Measurements from ENCODE around the gene GRIA1. TPM values are rescaled to one million over a fixed set of nuclear protein-coding genes. Genes with fewer than 3 reads are reported as not detected.

Gene GRIA1
- total RNA-seq, 1 donor from 2014 or later, result 21.9 TPM

DNA sequence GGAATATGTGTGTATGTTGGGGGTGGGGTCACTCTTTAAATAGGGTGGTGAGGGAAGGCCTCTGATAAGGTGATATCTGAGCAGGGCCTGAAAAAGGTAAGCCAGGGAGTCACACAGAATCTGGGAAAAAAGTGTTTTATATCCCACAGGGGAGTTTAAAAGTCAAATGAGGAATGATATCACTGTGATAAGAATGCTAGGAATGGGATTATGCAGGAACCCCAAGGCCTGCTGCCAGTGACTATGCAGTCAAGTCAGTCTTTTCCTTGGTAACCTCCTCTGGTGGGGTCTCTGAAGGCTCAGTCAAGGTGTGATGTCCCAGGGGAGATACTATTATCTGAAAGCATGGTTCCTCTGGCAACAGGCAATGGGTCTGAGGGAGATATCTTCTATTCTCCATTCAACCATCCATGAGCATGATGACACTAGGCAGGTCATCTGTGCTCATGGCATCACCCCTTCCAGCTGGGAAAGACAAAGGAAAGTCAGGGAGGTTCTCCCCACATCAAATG, 53.5 kb downstream of the GRIA1 start:
- Mint-ChIP-seq H3K4me3 (ENCODE audit: unreplicated experiment) (no peak overlapping the region), H3K36me3 (ENCODE audit: low read depth, unreplicated experiment) (no peaks in the 10 kb centered on the region), H3K27ac (ENCODE audit: unreplicated experiment) (no peak overlapping the region), H3K27me3 (ENCODE audit: unreplicated experiment) (no peaks in the 10 kb centered on the region), H3K4me1 (ENCODE audit: unreplicated experiment) (peaks cover 7% of the 10 kb centered on the region), H3K9me3 (ENCODE audit: unreplicated experiment) (no peaks in the 10 kb centered on the region)
- no peak for DNase-seq (ENCODE audit: low spot score)
- TF ChIP-seq CTCF (IDR thresholded peaks at IDR 0.05; ENCODE audit: unreplicated experiment), result no peak

GRCh38 chr5:153544706-153545105, 54.2 kb downstream of the GRIA1 start:
- no peaks in the 10 kb centered on the region for H3K27me3 Mint-ChIP-seq (ENCODE audit: unreplicated experiment)
- no peak for TF ChIP-seq CTCF (IDR thresholded peaks at IDR 0.05; ENCODE audit: unreplicated experiment)
- H3K27ac Mint-ChIP-seq (ENCODE audit: unreplicated experiment), result no peak overlapping the region
- H3K4me1 Mint-ChIP-seq (ENCODE audit: unreplicated experiment), result peaks cover 6% of the 10 kb centered on the region
- no peaks in the 10 kb centered on the region for H3K36me3 Mint-ChIP-seq (ENCODE audit: low read depth, unreplicated experiment)
- no peak for DNase-seq (ENCODE audit: low spot score)
- no peaks in the 10 kb centered on the region for H3K9me3 Mint-ChIP-seq (ENCODE audit: unreplicated experiment)
- H3K4me3 Mint-ChIP-seq (ENCODE audit: unreplicated experiment), result no peak overlapping the region

GRCh38 chr5:153546566-153546965, 56.1 kb downstream of the GRIA1 start:
- H3K27ac Mint-ChIP-seq (ENCODE audit: unreplicated experiment), result no peak overlapping the region
- no peaks in the 10 kb centered on the region for H3K27me3 Mint-ChIP-seq (ENCODE audit: unreplicated experiment)
- no peak for DNase-seq (ENCODE audit: low spot score)
- H3K4me3 Mint-ChIP-seq (ENCODE audit: unreplicated experiment), result no peak overlapping the region
- H3K36me3 Mint-ChIP-seq (ENCODE audit: low read depth, unreplicated experiment), result no peaks in the 10 kb centered on the region
- H3K9me3 Mint-ChIP-seq (ENCODE audit: unreplicated experiment), result no peaks in the 10 kb centered on the region
- no peak for TF ChIP-seq CTCF (IDR thresholded peaks at IDR 0.05; ENCODE audit: unreplicated experiment)
- H3K4me1 Mint-ChIP-seq (ENCODE audit: unreplicated experiment), result peaks cover under 1% of the 10 kb centered on the region

GRCh38 chr5:153551537-153552079, 61.1 kb downstream of the GRIA1 start:
- TF ChIP-seq CTCF (IDR thresholded peaks at IDR 0.05; ENCODE audit: unreplicated experiment), result no peak
- Mint-ChIP-seq H3K27me3 (ENCODE audit: unreplicated experiment) (no peaks in the 10 kb centered on the region), H3K27ac (ENCODE audit: unreplicated experiment) (no peak overlapping the region), H3K9me3 (ENCODE audit: unreplicated experiment) (no peaks in the 10 kb centered on the region), H3K4me1 (ENCODE audit: unreplicated experiment) (peaks cover 5% of the 10 kb centered on the region), H3K36me3 (ENCODE audit: low read depth, unreplicated experiment) (no peaks in the 10 kb centered on the region), H3K4me3 (ENCODE audit: unreplicated experiment) (no peak overlapping the region)
- no peak for DNase-seq (ENCODE audit: low spot score)

DNA sequence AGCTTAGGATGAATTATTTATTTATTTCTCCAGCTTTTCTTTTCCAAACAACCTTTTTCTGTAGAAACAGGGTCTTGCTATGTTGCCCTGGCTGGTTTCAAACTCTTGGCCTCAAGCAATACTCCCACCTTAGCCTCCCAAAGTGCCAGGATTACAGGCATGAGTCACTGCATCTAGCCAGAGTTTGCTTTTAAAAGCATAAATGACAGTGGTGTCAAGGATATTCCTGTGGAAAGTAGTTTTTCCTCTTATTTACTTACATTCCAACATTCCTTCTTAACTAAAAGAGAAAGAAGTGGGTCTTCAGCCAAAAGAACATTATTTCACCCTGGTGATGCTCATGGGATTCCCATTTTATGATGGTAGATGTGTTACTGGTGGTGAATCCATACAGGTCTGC, 62.4 kb downstream of the GRIA1 start:
- no peak overlapping the region for H3K4me3 Mint-ChIP-seq (ENCODE audit: unreplicated experiment)
- no peaks in the 10 kb centered on the region for H3K36me3 Mint-ChIP-seq (ENCODE audit: low read depth, unreplicated experiment)
- no peak overlapping the region for H3K27ac Mint-ChIP-seq (ENCODE audit: unreplicated experiment)
- no peaks in the 10 kb centered on the region for H3K27me3 Mint-ChIP-seq (ENCODE audit: unreplicated experiment)
- DNase-seq (ENCODE audit: low spot score), result no peak
- peaks cover 5% of the 10 kb centered on the region for H3K4me1 Mint-ChIP-seq (ENCODE audit: unreplicated experiment)
- no peak for TF ChIP-seq CTCF (IDR thresholded peaks at IDR 0.05; ENCODE audit: unreplicated experiment)
- no peaks in the 10 kb centered on the region for H3K9me3 Mint-ChIP-seq (ENCODE audit: unreplicated experiment)

All from endothelial cell (in vitro differentiated cells).